ENCODE measurements around the gene OSBPL7.

- TF ChIP-seq CTCF (IDR thresholded peaks at IDR 0.05) (no peak; the same call in 2 of the 3 replicates), POLR2A (IDR thresholded peaks at IDR 0.05; ENCODE audit: low read length) (no peak), CHD2 (IDR thresholded peaks at IDR 0.05; ENCODE audit: low read length, partially characterized antibody) (no peak), POLR2AphosphoS2 (conservative IDR thresholded peaks at IDR 0.05; ENCODE audit: low read length) (no peak), HES2 (IDR thresholded peaks at IDR 0.05) (no peak), BHLHE40 (IDR thresholded peaks at IDR 0.05; ENCODE audit: low read depth, low read length) (no peak), EP300 (IDR thresholded peaks at IDR 0.05) (no peak), TP53 (CRISPR knock-in tag; IDR thresholded peaks at IDR 0.05) (no peak), RFX5 (IDR thresholded peaks at IDR 0.05) (no peak), REST (IDR thresholded peaks at IDR 0.05) (no peak), JUN (IDR thresholded peaks at IDR 0.05) (no peak), ZNF302 (CRISPR knock-in tag; IDR thresholded peaks at IDR 0.05) (no peak), HDAC2 (IDR thresholded peaks at IDR 0.05) (no peak)
Measured at GRCh38 chr17:47847341-47848197, 26.0 kb upstream of the OSBPL7 start.
